ENCODE results near the gene PLD3. TPM values are rescaled to one million over a fixed set of nuclear protein-coding genes. Genes with fewer than 3 reads are reported as not detected.

Gene PLD3
- total and polyA plus RNA-seq, 2 experiments from 2014 or later = 181 to 490 TPM

DNA sequence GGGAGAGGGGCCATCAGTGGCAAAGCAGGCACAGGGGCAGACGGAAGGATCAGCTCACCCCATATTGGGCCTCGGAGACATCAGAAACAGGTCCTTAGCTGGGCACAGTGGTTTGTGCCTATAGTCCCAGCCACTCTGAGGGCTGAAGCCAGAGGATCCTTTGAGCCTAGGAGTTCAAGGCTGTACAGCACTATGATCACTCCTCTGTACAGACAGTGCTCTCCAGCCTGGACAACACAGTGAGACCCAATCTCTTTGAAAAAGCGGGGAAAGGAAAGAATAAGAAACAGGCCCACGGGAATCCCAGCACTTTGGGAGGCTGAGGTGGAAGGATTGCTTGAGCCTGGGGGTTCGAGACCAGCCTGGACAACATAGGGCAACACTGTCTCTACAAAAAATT, 71.3 kb downstream of the PLD3 start:
- H3K27ac Mint-ChIP-seq = no peak overlapping the region
- H3K4me1 Mint-ChIP-seq = peaks cover 29% of the 10 kb centered on the region
- 0 out of 3 replicates have a peak, but pooled peaks cover under 1% of the 10 kb centered on the region for H3K9me3 Mint-ChIP-seq

More for the DNA sequence above, 71.3 kb downstream of the PLD3 start:
- no peaks in the 10 kb centered on the region for H4K20me1 ChIP-seq (replicated peaks; ENCODE audit: insufficient read depth)
- ATAC-seq (no peak), DNase-seq (ENCODE audit: low spot score) (no peak)
- H3K27me3 ChIP-seq (ENCODE audit: insufficient read depth) = no peaks in the 10 kb centered on the region
- no peaks in the 10 kb centered on the region for H3K9me2 ChIP-seq (ENCODE audit: insufficient read depth)
- H3K27ac ChIP-seq (ENCODE audit: low read depth) = no peak overlapping the region
- H3K79me2 ChIP-seq (replicated peaks; ENCODE audit: insufficient read depth) = no peaks in the 10 kb centered on the region; the same call in none of the 2 replicates
- peaks cover 17% of the 10 kb centered on the region for H3K4me1 ChIP-seq (ENCODE audit: insufficient read depth)
- H3K27me3 Mint-ChIP-seq (ENCODE audit: insufficient read depth, low read depth, poor library complexity) = peaks cover 4% of the 10 kb centered on the region
- H3K4me3 Mint-ChIP-seq = peak overlapping the region; percentile 47; the same call in 1 of the 3 replicates
- H2AFZ ChIP-seq = no peak overlapping the region
- no peaks in the 10 kb centered on the region for H3K36me3 ChIP-seq (ENCODE audit: insufficient read depth)
- TF ChIP-seq CREB1 (CRISPR knock-in tag; IDR thresholded peaks at IDR 0.05; ENCODE audit: low read depth) = no peak
- TF ChIP-seq STAT1 (IDR thresholded peaks at IDR 0.05; ENCODE audit: unreplicated experiment) = no peak
- TF ChIP-seq EZH2 (IDR thresholded peaks at IDR 0.05; ENCODE audit: low read depth, unreplicated experiment) = no peak
- TF ChIP-seq ZNF114 (CRISPR knock-in tag; IDR thresholded peaks at IDR 0.05) = no peak
- no peak for TF ChIP-seq ETS1 (IDR thresholded peaks at IDR 0.05)
- TF ChIP-seq JUNB (IDR thresholded peaks at IDR 0.05; ENCODE audit: unreplicated experiment) = no peak
- TF ChIP-seq ZNF331 (CRISPR knock-in tag; IDR thresholded peaks at IDR 0.05; ENCODE audit: low read depth) = no peak
- TF ChIP-seq, protein P1, sequence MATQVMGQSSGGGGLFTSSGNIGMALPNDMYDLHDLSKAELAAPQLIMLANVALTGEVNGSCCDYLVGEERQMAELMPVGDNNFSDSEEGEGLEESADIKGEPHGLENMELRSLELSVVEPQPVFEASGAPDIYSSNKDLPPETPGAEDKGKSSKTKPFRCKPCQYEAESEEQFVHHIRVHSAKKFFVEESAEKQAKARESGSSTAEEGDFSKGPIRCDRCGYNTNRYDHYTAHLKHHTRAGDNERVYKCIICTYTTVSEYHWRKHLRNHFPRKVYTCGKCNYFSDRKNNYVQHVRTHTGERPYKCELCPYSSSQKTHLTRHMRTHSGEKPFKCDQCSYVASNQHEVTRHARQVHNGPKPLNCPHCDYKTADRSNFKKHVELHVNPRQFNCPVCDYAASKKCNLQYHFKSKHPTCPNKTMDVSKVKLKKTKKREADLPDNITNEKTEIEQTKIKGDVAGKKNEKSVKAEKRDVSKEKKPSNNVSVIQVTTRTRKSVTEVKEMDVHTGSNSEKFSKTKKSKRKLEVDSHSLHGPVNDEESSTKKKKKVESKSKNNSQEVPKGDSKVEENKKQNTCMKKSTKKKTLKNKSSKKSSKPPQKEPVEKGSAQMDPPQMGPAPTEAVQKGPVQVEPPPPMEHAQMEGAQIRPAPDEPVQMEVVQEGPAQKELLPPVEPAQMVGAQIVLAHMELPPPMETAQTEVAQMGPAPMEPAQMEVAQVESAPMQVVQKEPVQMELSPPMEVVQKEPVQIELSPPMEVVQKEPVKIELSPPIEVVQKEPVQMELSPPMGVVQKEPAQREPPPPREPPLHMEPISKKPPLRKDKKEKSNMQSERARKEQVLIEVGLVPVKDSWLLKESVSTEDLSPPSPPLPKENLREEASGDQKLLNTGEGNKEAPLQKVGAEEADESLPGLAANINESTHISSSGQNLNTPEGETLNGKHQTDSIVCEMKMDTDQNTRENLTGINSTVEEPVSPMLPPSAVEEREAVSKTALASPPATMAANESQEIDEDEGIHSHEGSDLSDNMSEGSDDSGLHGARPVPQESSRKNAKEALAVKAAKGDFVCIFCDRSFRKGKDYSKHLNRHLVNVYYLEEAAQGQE (IDR thresholded peaks at IDR 0.05; ENCODE audit: unreplicated experiment) = no peak
- no peak for TF ChIP-seq NANOG (IDR thresholded peaks at IDR 0.05; ENCODE audit: borderline replicate concordance)
- no peak for TF ChIP-seq EZH2phosphoT487 (IDR thresholded peaks at IDR 0.05; ENCODE audit: unreplicated experiment)
- no peak for TF ChIP-seq ZNF462 (CRISPR knock-in tag; IDR thresholded peaks at IDR 0.05)
- TF ChIP-seq, protein P2, sequence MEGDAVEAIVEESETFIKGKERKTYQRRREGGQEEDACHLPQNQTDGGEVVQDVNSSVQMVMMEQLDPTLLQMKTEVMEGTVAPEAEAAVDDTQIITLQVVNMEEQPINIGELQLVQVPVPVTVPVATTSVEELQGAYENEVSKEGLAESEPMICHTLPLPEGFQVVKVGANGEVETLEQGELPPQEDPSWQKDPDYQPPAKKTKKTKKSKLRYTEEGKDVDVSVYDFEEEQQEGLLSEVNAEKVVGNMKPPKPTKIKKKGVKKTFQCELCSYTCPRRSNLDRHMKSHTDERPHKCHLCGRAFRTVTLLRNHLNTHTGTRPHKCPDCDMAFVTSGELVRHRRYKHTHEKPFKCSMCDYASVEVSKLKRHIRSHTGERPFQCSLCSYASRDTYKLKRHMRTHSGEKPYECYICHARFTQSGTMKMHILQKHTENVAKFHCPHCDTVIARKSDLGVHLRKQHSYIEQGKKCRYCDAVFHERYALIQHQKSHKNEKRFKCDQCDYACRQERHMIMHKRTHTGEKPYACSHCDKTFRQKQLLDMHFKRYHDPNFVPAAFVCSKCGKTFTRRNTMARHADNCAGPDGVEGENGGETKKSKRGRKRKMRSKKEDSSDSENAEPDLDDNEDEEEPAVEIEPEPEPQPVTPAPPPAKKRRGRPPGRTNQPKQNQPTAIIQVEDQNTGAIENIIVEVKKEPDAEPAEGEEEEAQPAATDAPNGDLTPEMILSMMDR (conservative IDR thresholded peaks at IDR 0.05; ENCODE audit: low read depth in 2 of 2) = no peak
- no peak for TF ChIP-seq POLR2AphosphoS5 (IDR thresholded peaks at IDR 0.05; ENCODE audit: low read depth)
- peaks cover 12% of the 10 kb centered on the region for H3K36me3 Mint-ChIP-seq (ENCODE audit: low read depth)
- no peaks in the 10 kb centered on the region for H3F3A ChIP-seq (replicated peaks; ENCODE audit: low read depth)
- no peak overlapping the region for H3K4me3 ChIP-seq
- no peak overlapping the region for H3K4me2 ChIP-seq
